Stimulated activated naive CD8-positive, alpha-beta T cell treated with anti-CD3 and anti-CD28 coated beads, Interleukin-15, Interleukin-2, amounts not matched to agents 100 U/mL and 50 U/mL, for 24 hours (primary cell): ENCODE data around the gene ANXA11.

ENCODE experiments used
- ATAC-seq: fragments of 150-1000 bp; cut with Tn5 transposase; one replicate; pipeline ENCODE4 v1.10.0; 2021
- DNase-seq: peaks from one replicate; pipeline ENCODE4 v3.0.0; 2021

The ANXA11 gene

DNA sequence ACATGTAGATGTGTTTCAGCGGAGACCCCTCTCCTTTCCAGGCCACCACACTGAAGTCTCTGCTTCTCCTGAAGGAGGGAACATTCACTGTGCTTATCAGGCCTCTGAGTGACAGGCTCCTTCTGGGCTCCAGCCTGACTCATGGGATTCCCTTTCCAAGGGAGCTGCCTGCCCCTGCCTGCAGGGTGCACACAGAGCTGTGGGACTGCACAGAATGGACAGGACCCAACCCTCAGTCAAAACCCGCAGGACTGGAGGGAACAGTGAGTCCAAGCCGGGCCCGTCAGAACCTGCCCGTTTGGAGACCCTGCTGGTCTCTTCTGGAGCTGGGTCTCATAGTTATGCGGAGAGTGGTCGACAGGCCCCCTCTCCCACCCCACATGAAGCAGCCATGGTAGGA, 40.2 kb downstream of the ANXA11 start:
- DNase-seq (no peak), ATAC-seq (no peak)

DNA sequence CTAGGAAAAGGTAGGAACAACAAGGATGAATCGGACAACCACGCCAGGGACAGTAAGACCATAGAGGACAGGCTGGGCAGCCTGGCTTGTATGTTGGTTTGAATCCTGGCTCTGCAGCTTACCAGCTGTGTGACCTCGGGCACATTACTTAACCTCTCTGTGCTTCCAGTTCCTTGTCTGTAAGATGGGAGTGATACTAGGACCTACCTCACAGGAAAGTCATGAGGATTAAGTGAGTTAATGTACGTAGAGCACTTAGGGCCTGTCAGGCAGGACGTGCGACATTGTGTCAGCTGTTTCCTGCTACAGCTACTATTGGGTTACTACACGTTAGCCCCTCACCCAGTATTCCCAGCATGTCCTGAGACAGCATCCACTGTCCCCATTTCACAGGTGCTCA, 40.7 kb downstream of the ANXA11 start:
- ATAC-seq (no peak), DNase-seq (no peak)

DNA sequence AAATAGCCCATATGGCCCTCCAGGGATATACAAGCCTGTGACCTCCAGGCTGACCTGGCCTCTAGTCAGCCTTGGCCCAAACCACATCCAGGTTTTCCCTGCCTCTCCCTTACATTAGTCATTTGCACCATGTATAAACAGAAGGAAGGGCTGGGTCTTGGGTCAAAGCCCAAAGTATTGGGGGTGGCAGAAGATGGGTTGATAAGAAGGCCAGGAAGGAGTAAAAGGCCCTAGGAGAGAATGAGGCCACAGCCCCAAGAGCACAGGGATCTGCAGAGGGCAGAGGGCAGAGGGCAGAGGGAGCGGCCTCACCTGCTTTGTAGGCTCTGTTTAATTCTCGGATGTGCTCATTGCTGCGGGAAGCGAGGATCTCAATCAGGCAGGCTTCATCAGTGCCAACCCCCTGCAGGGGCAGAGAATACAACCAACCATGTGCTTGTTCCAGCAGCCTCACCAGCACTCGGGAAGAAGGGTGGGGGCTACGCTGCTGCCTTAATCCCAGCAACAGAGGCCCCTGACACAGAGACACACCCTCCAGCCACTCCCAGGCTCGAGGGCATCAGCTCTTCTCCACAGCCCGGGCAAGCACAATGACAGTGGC, 41.5 kb downstream of the ANXA11 start:
- DNase-seq (no peak), ATAC-seq (no peak)

DNA sequence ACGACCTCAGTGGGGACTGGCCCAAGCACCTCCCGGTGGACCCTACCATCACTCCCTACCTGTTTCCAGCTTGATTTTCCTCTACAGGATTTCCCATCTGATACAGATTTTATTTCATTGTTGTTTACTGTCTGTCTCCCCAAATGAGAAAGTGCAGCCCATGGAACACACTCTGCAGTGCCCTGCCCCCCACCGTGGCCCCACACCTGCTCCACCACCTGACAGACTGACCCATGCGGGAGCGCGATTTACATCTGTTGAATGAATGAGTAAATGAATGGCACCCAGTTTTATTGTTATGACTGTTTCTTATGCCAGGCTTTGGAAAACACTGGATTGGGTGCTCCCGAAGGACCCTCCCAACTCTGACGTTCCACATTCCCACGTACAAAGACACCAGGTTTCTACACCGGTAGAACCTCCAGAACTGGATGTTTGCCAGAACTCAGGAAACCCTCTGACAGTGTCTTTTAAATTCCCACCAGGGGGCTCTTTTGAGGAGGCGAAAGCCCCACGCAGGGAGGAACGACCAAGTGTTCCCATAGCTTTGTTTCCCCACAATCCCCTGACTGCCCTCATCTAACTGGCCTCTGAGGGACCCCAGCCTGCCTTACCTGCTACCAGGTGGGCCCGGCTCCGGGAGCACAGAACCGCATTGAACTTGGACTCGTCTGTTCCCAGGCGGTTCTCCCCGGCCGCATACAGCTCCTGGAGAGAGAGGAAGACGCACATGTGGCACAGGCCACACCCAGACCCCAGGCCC, 43.8 kb downstream of the ANXA11 start:
- DNase-seq (no peak), ATAC-seq (no peak)

DNA sequence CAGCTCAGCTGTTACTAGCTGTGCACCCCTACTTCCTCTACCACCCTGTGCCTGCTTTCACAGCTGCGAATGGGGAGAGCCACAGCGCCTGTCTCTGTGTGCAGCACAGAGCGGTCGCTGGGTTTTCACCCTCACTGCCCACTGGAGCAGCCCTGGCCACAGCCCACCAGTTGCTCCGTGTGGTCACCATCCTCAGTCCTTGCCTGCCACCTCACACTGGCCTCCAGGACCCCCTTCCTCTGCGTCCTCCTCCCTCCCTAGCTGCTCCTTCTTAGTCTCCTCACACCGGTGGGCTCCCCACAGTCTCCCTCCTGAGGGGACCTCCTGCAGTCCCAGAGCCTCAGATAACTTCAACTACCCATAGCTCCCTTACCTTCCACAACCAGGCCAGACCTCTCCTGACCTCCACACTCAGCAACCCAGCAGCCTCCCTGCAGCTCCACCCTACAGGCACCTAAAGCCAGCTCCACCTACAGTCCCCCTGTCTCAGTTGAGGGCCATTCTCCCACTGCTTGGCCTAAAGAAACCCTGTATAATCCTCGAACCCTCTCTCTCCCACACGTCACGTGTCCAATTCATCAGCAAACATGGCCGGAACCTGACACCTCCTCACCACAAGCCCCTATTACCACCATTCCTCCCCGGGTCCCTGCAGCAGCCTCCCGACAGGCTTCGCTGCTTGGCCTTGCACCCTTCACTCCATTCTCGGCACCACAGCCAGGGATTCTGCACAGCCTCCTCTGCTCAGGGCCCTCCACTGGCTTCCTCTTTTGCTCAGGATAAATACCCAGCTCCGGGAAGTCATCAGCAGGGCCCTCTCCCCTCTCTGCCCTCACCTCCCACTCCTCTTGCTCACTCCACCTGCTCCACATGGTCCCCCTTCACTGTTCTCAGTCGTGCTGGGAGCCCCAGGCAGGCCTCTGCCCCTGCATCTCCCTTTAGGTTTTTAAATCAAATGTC, 44.7 kb downstream of the ANXA11 start:
- DNase-seq: no peak
- no peak for ATAC-seq

DNA sequence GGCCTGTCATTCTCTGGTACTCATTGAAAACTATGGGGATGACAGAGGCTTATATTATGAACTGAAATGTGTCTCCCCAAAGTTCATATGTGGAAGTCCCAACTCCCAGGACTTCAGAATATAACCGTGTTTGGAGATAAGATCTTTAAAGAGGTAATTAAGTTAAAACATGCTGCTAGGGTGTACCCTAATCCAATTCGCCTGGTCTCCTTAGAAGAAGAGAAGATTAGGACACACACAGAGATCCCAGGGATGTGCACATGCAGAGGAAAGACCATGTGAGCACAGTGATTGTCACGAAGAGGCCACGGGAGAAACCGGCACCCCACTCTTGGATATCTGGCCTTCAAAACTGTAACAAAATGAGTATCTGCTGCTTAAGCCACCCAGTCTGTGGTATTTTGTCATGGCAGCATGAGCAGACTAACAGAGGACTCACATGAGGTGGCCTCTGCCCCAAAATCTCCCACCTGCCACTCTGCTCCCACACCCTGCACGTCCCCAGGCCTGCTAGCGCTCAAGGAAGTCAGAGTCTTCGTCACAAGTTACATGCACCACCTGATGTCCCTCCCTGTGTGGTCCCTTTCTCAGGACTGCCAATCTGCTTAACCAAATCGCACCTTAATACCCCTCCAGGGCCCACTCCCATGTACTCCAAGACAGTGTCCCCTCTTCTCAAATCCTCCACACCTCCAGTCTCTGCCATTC, 46.0 kb downstream of the ANXA11 start:
- no peak for ATAC-seq
- no peak for DNase-seq

DNA sequence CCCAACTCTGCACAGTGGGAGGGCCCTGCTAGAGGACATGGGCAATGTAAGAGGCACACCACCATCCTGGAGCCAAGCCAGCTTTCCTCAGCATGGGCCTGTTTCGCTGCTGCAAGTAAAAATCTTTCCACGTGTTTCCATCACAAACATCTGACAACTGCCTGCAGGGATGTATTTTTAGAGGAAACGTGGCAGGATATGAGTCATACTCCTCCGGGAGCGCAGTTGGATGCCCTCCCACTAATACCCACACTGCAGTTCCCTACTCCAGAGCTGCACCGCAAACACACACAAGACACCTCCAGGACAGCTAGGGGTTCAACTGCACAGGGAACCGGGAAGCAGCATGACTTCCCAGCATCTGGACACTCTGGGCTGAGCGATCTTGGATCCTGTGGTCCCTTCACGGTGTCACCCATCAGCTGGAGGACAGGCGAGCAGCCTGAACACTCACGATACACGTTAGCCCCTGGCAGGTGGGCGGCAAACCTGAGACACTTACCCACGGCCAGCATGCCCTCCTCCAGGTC, 46.7 kb downstream of the ANXA11 start:
- DNase-seq: no peak
- ATAC-seq: no peak

DNA sequence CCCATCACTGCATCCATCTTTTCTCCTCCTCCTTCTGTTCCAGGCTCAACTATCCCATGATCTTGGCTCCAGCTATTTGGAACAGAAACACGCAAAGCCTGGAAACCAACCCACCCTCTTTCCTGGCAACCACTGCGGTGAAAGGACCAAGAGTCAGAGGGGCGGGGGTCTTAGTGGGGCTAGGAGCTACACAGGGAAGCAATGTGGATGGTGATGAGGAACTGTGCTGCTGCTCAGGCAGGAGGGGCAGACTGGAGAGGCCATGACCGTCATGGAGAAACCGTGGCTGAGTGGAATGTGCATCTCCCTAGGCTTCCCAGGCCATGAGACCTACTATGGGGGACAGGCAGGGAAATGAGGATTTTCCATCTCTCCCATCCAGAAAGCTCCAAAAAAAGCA, 47.2 kb downstream of the ANXA11 start:
- DNase-seq (no peak), ATAC-seq (no peak)

DNA sequence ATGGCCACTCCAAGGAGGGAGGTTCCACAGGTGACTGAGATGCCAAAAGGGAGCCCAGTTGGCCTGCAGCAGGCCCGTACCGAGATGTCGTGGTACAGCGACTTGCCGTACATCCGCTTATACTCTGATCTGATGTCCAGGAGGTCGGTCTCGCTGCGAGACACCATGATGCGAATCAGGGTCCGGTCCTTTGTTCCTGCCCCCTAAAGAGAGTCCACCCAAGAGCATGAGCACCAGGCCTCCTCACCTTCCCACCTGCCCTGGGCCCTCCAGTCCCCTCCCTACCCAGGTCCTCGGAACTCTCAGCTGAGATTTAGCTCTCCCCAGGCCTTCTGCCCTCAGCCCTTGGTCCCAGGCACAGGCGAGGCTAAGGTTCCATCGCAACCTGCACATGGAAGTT, 47.8 kb downstream of the ANXA11 start:
- no peak for DNase-seq

DNA sequence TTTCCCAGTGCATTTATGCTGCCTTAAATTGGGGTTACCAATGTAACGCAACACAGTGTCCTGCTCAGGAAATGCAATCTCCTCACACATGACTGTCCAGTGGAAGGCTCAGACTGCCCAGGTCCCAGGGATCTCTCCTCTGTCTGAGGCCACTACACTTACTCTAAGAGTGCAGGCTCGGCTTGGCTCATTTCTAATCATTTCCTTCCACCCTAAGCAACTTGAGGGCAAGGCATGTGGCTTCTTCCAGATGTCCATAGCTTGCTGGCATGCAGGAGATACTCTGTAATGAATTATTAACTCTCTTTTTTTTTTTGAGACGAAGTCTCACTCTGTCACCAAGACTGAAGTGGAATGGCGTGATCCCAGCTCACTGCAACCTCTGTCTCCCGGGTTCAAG, 49.1 kb downstream of the ANXA11 start:
- ATAC-seq (no peak), DNase-seq (no peak)

More for the DNA sequence above, 47.8 kb downstream of the ANXA11 start:
- no peak for ATAC-seq

DNA sequence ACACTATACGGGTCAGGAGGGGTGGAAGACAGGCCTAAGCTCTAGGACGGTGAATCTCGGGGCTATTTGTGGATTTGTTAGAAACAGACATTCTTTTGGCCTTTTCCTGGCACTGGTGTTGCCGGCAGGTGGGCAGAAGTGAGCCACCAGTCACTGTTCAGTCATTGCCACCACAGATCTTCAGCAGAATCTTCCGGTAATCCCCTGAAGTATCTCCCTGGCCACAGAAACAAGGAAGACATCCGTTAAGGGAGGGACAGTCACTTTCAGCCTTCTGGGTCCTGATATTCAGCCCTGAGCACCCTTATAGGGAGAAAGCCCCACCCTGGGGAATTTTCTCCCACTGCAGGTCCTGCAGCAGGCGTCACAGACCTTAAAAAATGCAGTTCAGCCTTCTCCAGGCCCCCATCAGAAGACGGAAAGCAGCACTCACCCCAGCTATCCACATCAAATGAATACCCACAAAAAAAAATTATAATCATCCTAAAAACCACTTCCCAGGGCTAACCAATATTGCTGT, 49.6 kb downstream of the ANXA11 start:
- no peak for ATAC-seq

DNA sequence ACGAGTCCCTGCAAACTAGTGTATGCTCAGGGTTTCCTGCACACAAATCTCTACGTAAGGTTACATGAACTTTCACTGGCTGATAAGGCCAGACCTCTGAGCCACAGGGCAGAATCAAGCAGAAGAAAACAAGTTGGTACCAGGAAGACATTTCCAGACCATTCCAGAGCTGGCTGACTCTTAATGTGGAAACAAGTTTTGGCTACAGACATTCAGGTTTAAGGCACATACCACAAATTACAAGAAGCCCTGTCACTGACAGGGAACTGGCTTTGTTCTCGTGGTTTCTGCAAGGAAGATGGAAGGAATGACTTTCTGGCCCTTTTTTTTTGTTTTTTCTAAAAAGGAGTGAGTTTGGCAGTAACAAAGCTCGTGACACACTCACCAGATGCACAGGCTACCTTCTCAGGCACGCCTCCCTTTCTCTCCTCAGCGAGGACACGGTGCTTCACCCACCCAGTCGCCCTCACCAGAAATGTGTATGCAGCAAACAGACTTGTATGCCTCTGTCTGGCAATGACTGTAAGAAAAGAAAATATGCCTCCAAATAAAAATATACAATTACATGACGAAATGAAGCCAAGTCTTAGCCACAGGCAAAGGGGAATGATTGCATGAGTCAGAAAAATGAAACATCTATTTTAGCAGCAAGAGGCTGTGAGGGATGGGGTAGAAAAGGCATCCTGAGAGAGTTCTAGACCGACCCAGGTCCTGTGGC, 50.2 kb downstream of the ANXA11 start:
- DNase-seq (no peak), ATAC-seq (peak; percentile 20)

More for the DNA sequence above, 49.6 kb downstream of the ANXA11 start:
- DNase-seq: no peak

DNA sequence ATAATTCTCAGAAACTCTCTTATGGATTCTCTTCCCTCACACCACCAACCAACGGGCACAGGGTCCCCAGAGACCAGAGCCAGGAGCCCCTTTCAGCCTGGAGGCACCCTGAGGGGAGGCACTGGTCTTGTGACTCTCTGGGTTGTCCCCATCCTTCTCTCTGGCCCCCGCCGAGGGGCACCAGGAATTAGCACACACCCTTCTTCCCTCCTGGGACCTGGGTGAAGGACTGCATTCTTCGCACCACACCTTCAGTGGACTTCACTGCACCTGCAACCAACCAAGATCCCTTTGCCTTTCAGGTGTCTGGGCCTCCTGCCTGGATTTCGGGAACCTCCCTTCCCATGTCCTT, 50.7 kb downstream of the ANXA11 start:
- DNase-seq: no peak
- no peak for ATAC-seq

DNA sequence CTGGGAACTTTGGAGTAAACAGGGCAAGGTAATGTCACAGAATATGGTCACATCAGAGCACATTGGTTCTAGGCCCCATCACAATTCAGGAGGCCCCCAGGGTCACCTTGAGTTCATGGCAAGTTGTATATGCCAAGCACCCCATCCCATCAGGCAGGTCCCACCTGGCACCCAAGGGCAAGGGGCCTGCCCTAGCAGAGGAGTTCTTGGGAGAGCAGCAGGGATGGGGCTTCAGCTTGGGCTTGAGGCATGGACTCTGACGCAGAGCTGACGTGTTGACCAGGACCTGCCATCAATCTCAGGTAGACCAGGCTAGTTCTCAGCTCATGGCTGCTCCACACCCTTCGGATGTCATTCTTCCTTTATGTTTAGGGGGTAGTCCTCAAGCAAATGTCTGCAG, 51.9 kb downstream of the ANXA11 start:
- ATAC-seq: no peak

DNA sequence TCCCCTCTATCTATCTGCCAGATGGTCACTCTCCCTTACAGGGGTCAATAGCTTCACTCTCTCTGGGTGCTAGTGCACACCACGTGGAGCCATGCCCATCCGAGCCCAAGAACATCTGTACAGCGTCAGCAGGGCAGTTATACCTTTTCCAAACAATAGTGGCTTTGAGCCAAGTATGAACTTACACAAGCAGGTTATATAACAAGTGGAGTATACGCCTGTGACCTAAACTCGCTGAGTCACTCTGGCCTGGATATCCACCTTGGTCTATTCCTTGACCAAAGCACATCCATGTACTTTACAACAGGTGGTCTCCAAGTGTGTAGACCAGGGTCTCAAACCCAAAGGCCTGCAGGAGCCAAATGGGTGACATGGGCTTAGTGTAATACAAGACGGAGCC, 52.5 kb downstream of the ANXA11 start:
- DNase-seq: no peak

More for the DNA sequence above, 51.9 kb downstream of the ANXA11 start:
- no peak for DNase-seq

DNA sequence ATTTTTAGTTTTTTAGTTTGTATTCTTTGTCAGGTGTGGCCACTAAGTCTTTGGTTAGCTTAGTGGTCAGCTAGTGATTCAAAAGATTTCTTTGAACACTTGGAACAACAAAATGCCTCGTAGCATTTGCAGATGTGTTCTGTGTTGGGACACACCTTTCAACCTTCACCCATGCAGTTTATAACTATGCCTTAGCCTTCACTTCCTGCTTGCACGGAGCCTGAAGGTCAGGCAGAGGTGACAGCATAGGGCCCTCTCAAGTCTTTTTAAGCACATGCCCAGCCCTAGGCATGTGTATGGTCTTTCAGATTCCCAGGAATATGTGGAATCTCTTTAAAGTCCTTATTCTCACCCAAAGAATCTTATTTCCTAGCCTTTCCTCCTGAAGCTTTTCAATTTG, 55.2 kb downstream of the ANXA11 start:
- DNase-seq (no peak), ATAC-seq (no peak)

More for the DNA sequence above, 52.5 kb downstream of the ANXA11 start:
- ATAC-seq: no peak

DNA sequence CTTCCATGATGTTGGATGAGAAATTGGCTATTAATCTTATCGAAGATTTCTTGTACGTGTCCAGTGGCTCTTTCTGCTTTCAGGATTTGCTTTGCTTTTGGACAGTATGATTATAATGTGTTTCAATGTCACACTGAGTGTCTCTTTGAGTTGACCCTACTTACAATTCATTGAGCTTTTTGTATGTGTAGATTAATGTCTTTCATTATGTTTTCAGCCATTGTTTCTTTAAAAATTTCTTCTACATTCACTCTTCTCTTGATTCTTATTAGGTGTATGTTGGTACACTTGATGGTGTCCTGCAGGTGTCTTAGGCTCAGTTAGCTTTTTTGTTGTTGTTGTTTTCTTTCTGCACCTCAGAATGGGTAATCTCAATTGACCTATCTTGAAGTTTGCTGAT, 56.2 kb downstream of the ANXA11 start:
- DNase-seq (no peak), ATAC-seq (no peak)

DNA sequence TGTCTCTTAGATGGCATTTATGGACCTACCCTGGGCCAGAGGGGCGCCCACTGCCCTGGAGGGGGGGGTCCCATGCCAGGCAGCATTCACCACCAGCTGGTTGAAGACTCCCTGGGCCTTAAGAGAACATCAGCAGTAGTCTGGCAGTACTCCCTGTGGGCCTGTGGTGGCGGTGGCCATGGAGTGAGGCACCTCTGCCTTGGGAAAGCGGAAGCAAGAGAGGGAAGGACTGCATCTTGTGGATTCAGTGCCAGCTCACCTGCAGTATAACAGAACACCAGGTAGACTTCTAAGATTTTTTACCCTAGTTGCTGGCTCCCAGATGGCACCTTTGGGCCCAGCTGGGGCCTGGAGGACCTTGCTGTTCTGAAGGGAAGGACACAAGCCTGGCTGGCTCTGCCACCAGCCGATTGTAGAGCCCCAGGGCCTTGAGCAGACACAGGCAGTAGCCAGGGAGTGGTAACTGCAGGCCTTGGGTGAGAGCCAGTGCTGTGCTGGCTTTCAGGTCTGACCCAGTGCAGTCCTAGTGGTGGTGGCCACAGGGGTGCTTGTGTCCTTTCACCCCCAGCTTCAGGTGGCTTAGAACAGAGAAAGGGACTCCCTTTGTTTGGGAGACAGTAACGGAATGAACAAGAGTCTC, 57.1 kb downstream of the ANXA11 start:
- no peak for ATAC-seq
- no peak for DNase-seq

DNA sequence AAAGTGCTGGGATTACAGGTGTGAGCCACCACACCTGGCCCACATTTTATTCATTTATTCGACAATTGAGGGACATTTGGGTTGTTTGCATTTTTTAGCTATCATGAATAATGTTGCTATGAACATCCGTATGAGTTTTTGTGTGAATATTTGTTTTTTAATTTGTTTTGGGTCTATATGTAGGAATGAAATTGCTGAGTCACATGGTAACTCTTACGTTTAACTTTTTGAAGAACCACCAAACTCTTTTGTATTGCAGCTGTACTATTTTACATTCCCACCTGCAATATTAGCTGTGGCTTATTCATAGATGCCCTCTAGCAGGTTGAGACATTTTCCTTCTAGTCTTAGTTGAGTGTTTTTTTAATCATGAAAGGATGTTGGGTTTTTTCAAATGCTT, 58.4 kb downstream of the ANXA11 start:
- DNase-seq: no peak
- ATAC-seq: no peak
